Astrocyte (in vitro differentiated cells and primary cell): ENCODE measurements around the gene SPTB. TPM values are rescaled to one million over a fixed set of nuclear protein-coding genes. Genes with fewer than 3 reads are reported as not detected.

Experiments
- DNase-seq: peaks from one replicate; pipeline ENCODE4 v3.0.0-alpha.2; 2010; ENCODE audit warnings: low read depth
- FAIRE-seq: peaks from 2 replicates; lab custom pipeline; 2011; peaks lifted over from hg19 to GRCh38; lab: Jason Lieb, UNC
- H2AFZ ChIP-seq: 2 replicates; pipeline ENCODE4 v1.6.0; 2012; ENCODE audit warnings: low read depth, low read length, inconsistent platforms
- H3K27ac ChIP-seq: 2 replicates; pipeline ENCODE4 v1.5.1; 2011; ENCODE audit warnings: low read depth, low read length, inconsistent platforms
- H3K27me3 ChIP-seq: 2 replicates; pipeline ENCODE4 v1.6.0; 2011; ENCODE audit warnings: low read length, inconsistent platforms; ENCODE audit not compliant: insufficient read depth
- H3K36me3 ChIP-seq: 2 replicates; pipeline ENCODE4 v1.5.1; 2011; ENCODE audit warnings: low read length, inconsistent platforms; ENCODE audit not compliant: insufficient read depth
- H3K4me1 ChIP-seq: 2 replicates; pipeline ENCODE4 v1.5.1; 2011; ENCODE audit warnings: low read length, inconsistent platforms; ENCODE audit not compliant: insufficient read depth
- H3K4me2 ChIP-seq: 2 replicates; pipeline ENCODE4 v1.6.0; 2012; ENCODE audit warnings: low read length, inconsistent platforms
- H3K4me3 ChIP-seq: 2 replicates; pipeline ENCODE4 v1.5.1; 2011; ENCODE audit warnings: low read depth, mild to moderate bottlenecking, low read length, inconsistent platforms; ENCODE audit not compliant: insufficient read depth
- H3K79me2 ChIP-seq: 2 replicates; pipeline ENCODE4 v1.6.0; 2012; ENCODE audit warnings: mild to moderate bottlenecking, low read length, inconsistent platforms; ENCODE audit not compliant: insufficient read depth
- H3K9ac ChIP-seq: 2 replicates; pipeline ENCODE4 v1.6.0; 2012; ENCODE audit warnings: mild to moderate bottlenecking, low read length, inconsistent platforms
- H3K9me3 ChIP-seq: 2 replicates; pipeline ENCODE4 v1.5.1; 2012; ENCODE audit warnings: low read depth, mild to moderate bottlenecking, low read length, inconsistent platforms; ENCODE audit not compliant: insufficient read depth
- H4K20me1 ChIP-seq: 2 replicates; pipeline ENCODE4 v1.6.0; 2012; ENCODE audit warnings: low read length, inconsistent platforms; ENCODE audit not compliant: insufficient read depth
- H3K27ac Mint-ChIP-seq: one replicate; pipeline ENCODE4 v1.8.0; 2021; ENCODE audit warnings: mild to moderate bottlenecking, mixed read lengths; ENCODE audit not compliant: unreplicated experiment
- H3K27me3 Mint-ChIP-seq: one replicate; pipeline ENCODE4 v1.8.0; 2021; ENCODE audit warnings: low read depth, mixed read lengths; ENCODE audit not compliant: unreplicated experiment
- H3K36me3 Mint-ChIP-seq: one replicate; pipeline ENCODE4 v1.8.0; 2021; ENCODE audit warnings: low read depth, mixed read lengths; ENCODE audit not compliant: unreplicated experiment
- H3K4me1 Mint-ChIP-seq: one replicate; pipeline ENCODE4 v1.8.0; 2021; ENCODE audit warnings: low read depth, mixed read lengths; ENCODE audit not compliant: unreplicated experiment
- H3K4me3 Mint-ChIP-seq: one replicate; pipeline ENCODE4 v1.8.0; 2021; ENCODE audit warnings: mild to moderate bottlenecking, moderate library complexity, mixed read lengths; ENCODE audit not compliant: unreplicated experiment
- H3K9me3 Mint-ChIP-seq: one replicate; pipeline ENCODE4 v1.8.0; 2021; ENCODE audit warnings: mild to moderate bottlenecking, mixed read lengths; ENCODE audit not compliant: unreplicated experiment
- EZH2 ChIP-seq: IDR thresholded peaks from 2 replicates; pipeline ENCODE4 v1.6.1; 2012; ENCODE audit warnings: mild to moderate bottlenecking, low read length, inconsistent platforms; ENCODE audit not compliant: insufficient read depth
- total RNA-seq: library from RNA; stranded (reverse); gene quantifications from 2 replicates; pipeline ENCODE4 v1.2.1, GENCODE V29; 2021
- TF ChIP-seq, protein P1 (sequence below): IDR thresholded peaks from 2 replicates; pipeline ENCODE4 v1.5.1; 2011; ENCODE audit warnings: low read depth, mild to moderate bottlenecking, inconsistent platforms, low read length, moderate library complexity; ENCODE audit not compliant: insufficient read depth

The SPTB gene
- total RNA-seq, 1 donor from 2014 or later, result 0.32 TPM

DNA sequence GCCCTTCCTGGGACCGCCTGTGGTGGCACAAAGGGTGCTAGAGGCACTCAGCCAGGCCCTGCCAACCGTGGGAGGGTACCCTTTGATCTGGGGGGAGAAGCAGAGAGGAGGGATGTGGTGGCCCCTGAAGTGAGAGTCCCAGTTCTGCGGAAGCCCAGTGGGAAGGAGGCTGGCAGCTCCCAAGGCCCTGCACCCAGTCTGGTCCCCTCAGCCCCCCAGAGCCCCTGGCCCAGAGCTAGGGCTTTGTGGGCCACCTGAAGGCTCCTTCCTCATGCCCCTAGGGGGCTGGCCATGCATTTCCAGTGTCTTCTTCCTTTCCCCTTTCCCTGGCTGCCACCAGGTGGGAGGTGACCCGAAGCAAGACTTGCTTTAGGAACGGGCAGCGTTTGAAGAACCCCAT, 131.2 kb downstream of the SPTB start:
- Histone ChIP-seq H3K27me3 (no peaks in the 10 kb centered on the region), H2AFZ (no peak overlapping the region), H3K36me3 (no peaks in the 10 kb centered on the region), H3K4me3 (no peak overlapping the region), H3K27ac (no peak overlapping the region), H3K4me2 (no peak overlapping the region), H4K20me1 (no peaks in the 10 kb centered on the region), H3K4me1 (peaks cover 12% of the 10 kb centered on the region), H3K9ac (no peak overlapping the region), H3K9me3 (no peaks in the 10 kb centered on the region), H3K79me2 (no peaks in the 10 kb centered on the region)
- Mint-ChIP-seq H3K4me3 (no peak overlapping the region), H3K27ac (no peak overlapping the region), H3K9me3 (no peaks in the 10 kb centered on the region), H3K36me3 (peaks cover 37% of the 10 kb centered on the region), H3K27me3 (no peaks in the 10 kb centered on the region), H3K4me1 (peaks cover 12% of the 10 kb centered on the region)
- DNase-seq (no peak), FAIRE-seq (no peak)
- no peak for TF ChIP-seq EZH2
- TF ChIP-seq, protein P1, sequence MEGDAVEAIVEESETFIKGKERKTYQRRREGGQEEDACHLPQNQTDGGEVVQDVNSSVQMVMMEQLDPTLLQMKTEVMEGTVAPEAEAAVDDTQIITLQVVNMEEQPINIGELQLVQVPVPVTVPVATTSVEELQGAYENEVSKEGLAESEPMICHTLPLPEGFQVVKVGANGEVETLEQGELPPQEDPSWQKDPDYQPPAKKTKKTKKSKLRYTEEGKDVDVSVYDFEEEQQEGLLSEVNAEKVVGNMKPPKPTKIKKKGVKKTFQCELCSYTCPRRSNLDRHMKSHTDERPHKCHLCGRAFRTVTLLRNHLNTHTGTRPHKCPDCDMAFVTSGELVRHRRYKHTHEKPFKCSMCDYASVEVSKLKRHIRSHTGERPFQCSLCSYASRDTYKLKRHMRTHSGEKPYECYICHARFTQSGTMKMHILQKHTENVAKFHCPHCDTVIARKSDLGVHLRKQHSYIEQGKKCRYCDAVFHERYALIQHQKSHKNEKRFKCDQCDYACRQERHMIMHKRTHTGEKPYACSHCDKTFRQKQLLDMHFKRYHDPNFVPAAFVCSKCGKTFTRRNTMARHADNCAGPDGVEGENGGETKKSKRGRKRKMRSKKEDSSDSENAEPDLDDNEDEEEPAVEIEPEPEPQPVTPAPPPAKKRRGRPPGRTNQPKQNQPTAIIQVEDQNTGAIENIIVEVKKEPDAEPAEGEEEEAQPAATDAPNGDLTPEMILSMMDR, result no peak

DNA sequence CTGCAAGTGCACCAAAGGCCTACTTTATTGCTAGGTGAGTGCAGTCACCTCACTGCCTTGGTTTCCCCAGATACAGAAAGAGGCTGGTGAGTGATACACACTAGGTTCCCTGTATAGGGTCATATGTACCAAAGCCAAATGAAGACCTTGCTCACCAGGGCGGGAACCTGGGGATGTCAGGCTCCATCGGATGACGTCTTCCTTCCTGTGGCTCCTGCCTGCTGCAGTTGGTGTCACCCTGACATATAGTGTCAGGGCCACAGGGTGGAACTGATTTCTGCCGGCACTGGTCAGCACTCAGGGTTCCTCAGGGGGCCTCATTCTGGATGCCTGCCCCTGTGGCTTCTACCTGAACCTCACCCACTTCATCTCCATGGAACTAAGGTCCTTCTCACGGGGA, 132.4 kb downstream of the SPTB start:
- Histone ChIP-seq H3K4me1 (peaks cover 12% of the 10 kb centered on the region), H3K9me3 (no peaks in the 10 kb centered on the region), H3K27ac (no peak overlapping the region), H2AFZ (no peak overlapping the region), H3K79me2 (no peaks in the 10 kb centered on the region), H3K27me3 (no peaks in the 10 kb centered on the region), H3K9ac (no peak overlapping the region), H3K36me3 (peaks cover 4% of the 10 kb centered on the region), H3K4me2 (no peak overlapping the region), H3K4me3 (no peak overlapping the region), H4K20me1 (no peaks in the 10 kb centered on the region)
- Mint-ChIP-seq H3K27me3 (no peaks in the 10 kb centered on the region), H3K4me1 (peaks cover 12% of the 10 kb centered on the region), H3K9me3 (no peaks in the 10 kb centered on the region), H3K4me3 (no peak overlapping the region), H3K27ac (no peak overlapping the region), H3K36me3 (peaks cover 43% of the 10 kb centered on the region)
- no peak for FAIRE-seq
- DNase-seq, result no peak
- TF ChIP-seq EZH2, result no peak
- TF ChIP-seq, protein P1, result no peak

DNA sequence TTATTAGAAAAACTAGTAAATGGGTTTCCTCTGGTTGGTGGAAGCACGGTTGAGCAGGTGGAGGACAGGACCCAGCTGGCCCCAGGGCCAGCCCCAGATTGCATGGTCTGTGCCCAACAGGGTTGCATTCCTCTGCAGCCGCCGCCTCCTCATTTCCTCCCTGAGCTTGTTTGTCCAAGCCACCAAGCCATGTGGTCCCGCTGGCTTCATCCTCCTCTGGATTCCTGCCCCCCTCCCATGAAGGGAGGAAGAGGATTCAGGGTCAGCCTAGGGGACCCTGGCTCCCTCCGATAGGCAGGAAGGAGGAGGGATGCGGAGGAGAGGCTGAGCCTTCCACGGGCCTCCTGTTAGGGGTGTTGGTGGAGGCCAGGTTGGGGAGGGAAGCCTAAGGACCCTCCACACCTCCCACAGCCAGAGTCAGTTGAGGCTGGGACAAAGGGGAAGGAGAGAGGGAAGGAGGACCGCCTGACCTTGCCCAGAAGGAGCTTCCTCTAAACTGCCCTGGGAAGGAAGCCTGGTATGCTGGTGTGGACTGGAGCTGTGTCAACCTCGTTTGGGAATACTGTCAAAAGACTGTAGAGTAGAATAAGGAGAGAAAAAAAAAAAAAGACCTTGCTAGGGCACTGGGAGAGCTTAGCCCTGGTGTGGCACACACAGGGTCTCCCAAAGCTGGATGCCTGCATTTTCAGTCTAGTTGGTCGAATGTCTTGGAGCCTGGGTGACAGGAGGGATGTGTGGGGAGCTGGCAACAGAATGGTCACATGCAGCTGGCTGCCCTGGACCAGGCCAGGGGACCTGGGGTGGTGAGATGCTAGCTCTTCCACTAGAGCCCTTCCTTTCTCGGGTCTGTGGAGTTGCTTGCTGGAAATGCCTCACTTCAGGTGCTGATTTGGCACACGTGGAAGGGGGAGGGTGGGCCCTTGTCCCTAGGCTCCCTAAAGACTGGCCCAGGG, 133.1 kb downstream of the SPTB start:
- no peaks in the 10 kb centered on the region for H3K79me2 ChIP-seq
- Mint-ChIP-seq H3K27ac (no peak overlapping the region), H3K4me3 (no peak overlapping the region), H3K27me3 (no peaks in the 10 kb centered on the region), H3K36me3 (peaks cover 45% of the 10 kb centered on the region), H3K9me3 (no peaks in the 10 kb centered on the region), H3K4me1 (peaks cover 12% of the 10 kb centered on the region)
- peaks cover 12% of the 10 kb centered on the region for H3K4me1 ChIP-seq
- DNase-seq (no peak), FAIRE-seq (no peak)
- no peaks in the 10 kb centered on the region for H3K9me3 ChIP-seq
- no peak overlapping the region for H2AFZ ChIP-seq
- no peak overlapping the region for H3K9ac ChIP-seq
- H3K27me3 ChIP-seq, result no peaks in the 10 kb centered on the region
- H3K4me3 ChIP-seq, result no peak overlapping the region
- TF ChIP-seq, protein P1, result no peak
- no peak for TF ChIP-seq EZH2
- no peak overlapping the region for H3K27ac ChIP-seq
- H3K36me3 ChIP-seq, result peaks cover 8% of the 10 kb centered on the region
- no peaks in the 10 kb centered on the region for H4K20me1 ChIP-seq
- peak overlapping the region; percentile 31 for H3K4me2 ChIP-seq
